HepG2 (cell line): ENCODE results near the gene MIS18A. TPM values are rescaled to one million over a fixed set of nuclear protein-coding genes. Genes with fewer than 3 reads are reported as not detected.

Experiments used
- ELF4 ChIP-seq: sonication (generic); formaldehyde crosslinking; IDR thresholded peaks from 2 replicates; pipeline ENCODE4 v1.5.0; 2020; ENCODE audit warnings: missing genetic modification reagents, mild to moderate bottlenecking, moderate library complexity, borderline replicate concordance
- HNF1B ChIP-seq: sonication (generic); formaldehyde crosslinking; IDR thresholded peaks from 2 replicates; pipeline ENCODE4 v1.5.1; 2020; ENCODE audit warnings: mild to moderate bottlenecking, moderate library complexity, missing genetic modification reagents
- KMT2B ChIP-seq: IDR thresholded peaks from 2 replicates; pipeline ENCODE4 v1.6.1; 2016; ENCODE audit warnings: missing genetic modification reagents, missing compliant biosample characterization
- MIER2 ChIP-seq: IDR thresholded peaks from 2 replicates; pipeline ENCODE4 v1.6.1; 2016; ENCODE audit warnings: missing biosample characterization, missing genetic modification reagents
- MXD3 ChIP-seq: IDR thresholded peaks from 2 replicates; pipeline ENCODE4 v1.6.1; 2016; ENCODE audit warnings: mild to moderate bottlenecking, missing biosample characterization, missing genetic modification reagents
- PHB2 ChIP-seq: fragments of 450-650 bp; IDR thresholded peaks from 2 replicates; pipeline ENCODE4 v1.6.1; 2018; ENCODE audit not compliant: partially characterized antibody
- SMARCE1 ChIP-seq: fragments of 450-650 bp; IDR thresholded peaks from 2 replicates; pipeline ENCODE4 v1.6.1; 2017; ENCODE audit warnings: borderline replicate concordance
- SMYD3 ChIP-seq: sonication (generic); formaldehyde crosslinking; IDR thresholded peaks from 2 replicates; pipeline ENCODE4 v1.8.1; 2023; ENCODE audit warnings: mild to moderate bottlenecking, missing genetic modification reagents
- TBX2 ChIP-seq: sonication (generic); formaldehyde crosslinking; IDR thresholded peaks from 2 replicates; pipeline ENCODE4 v1.5.0; 2020; ENCODE audit warnings: missing genetic modification reagents, mild to moderate bottlenecking, borderline replicate concordance
- ZBTB46 ChIP-seq: sonication (generic); formaldehyde crosslinking; IDR thresholded peaks from 2 replicates; pipeline ENCODE4 v1.4.0; 2020; ENCODE audit warnings: mild to moderate bottlenecking, missing genetic modification reagents, borderline replicate concordance
- ZIK1 ChIP-seq: sonication (generic); formaldehyde crosslinking; IDR thresholded peaks from 2 replicates; pipeline ENCODE4 v1.5.0; 2020; ENCODE audit warnings: mild to moderate bottlenecking, low read depth, missing genetic modification reagents, borderline replicate concordance
- ZNF432 ChIP-seq: sonication (generic); formaldehyde crosslinking; IDR thresholded peaks from 2 replicates; pipeline ENCODE4 v1.5.0; 2020; ENCODE audit warnings: missing genetic modification reagents, mild to moderate bottlenecking, borderline replicate concordance
- ZNF563 ChIP-seq: sonication (generic); formaldehyde crosslinking; IDR thresholded peaks from 2 replicates; pipeline ENCODE4 v1.8.0; 2022; ENCODE audit warnings: mild to moderate bottlenecking, moderate library complexity, missing genetic modification reagents
- ZNF619 ChIP-seq: sonication (generic); formaldehyde crosslinking; IDR thresholded peaks from 2 replicates; pipeline ENCODE4 v1.4.0; 2020; ENCODE audit warnings: mild to moderate bottlenecking, missing genetic modification reagents
- ZNF709 ChIP-seq: sonication (generic); formaldehyde crosslinking; IDR thresholded peaks from 2 replicates; pipeline ENCODE4 v1.5.0; 2020; ENCODE audit warnings: mild to moderate bottlenecking, missing genetic modification reagents
- polyA plus RNA-seq, 8 experiments: library from polyadenylated mRNA; depleted of rRNA in 3 of 8; stranded (reverse) in 7 of 8; unstranded in 1 of 8; fragments of >200 nt; fragmentation: Illumina TruSeq in 4 of 8; extraction: Trizol in 4 of 8; gene quantifications; 2 replicates each; pipeline versions ENCODE4 v1.2.1 to v1.2.3, GENCODE V29; 2011 to 2016; ENCODE audit warnings: low read depth in 4 of 8, missing spikeins in 1 of 8, mixed read lengths in 1 of 8; ENCODE audit not compliant: insufficient read depth in 1 of 8
- total RNA-seq, 5 experiments: library from RNA; depleted of rRNA; stranded (reverse); fragments of >200 nt; fragmentation: Illumina TruSeq; extraction: Trizol; gene quantifications; 2 replicates each; pipeline ENCODE4 v1.2.3, GENCODE V29; 2016; ENCODE audit warnings: low read depth in 1 of 5
- TF ChIP-seq, protein P1 (sequence below): sonication (generic); formaldehyde crosslinking; IDR thresholded peaks from 2 replicates; pipeline ENCODE4 v1.5.1; 2020; ENCODE audit warnings: missing genetic modification reagents, mild to moderate bottlenecking, borderline replicate concordance
- TF ChIP-seq, protein P2 (sequence below): sonication (generic); formaldehyde crosslinking; IDR thresholded peaks from 2 replicates; pipeline ENCODE4 v1.8.0; 2022; ENCODE audit warnings: mild to moderate bottlenecking, missing genetic modification reagents
- TF ChIP-seq, protein P3 (sequence below): sonication (generic); formaldehyde crosslinking; IDR thresholded peaks from 2 replicates; pipeline ENCODE4 v1.8.0; 2023; ENCODE audit warnings: mild to moderate bottlenecking, missing genetic modification reagents

MIS18A gene
- total and polyA plus RNA-seq, 2 of the 13 experiments (the other 11 are each of a cell fraction or from before 2014, with no cell fraction given), result 11.2 to 41.4 TPM

- TF ChIP-seq, protein P1, sequence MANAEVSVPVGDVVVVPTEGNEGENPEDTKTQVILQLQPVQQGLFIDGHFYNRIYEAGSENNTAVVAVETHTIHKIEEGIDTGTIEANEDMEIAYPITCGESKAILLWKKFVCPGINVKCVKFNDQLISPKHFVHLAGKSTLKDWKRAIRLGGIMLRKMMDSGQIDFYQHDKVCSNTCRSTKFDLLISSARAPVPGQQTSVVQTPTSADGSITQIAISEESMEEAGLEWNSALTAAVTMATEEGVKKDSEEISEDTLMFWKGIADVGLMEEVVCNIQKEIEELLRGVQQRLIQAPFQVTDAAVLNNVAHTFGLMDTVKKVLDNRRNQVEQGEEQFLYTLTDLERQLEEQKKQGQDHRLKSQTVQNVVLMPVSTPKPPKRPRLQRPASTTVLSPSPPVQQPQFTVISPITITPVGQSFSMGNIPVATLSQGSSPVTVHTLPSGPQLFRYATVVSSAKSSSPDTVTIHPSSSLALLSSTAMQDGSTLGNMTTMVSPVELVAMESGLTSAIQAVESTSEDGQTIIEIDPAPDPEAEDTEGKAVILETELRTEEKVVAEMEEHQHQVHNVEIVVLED (CRISPR knock-in tag), result peak; percentile 76
- TF ChIP-seq ZNF432 (CRISPR knock-in tag), result no peak
- TF ChIP-seq ZIK1, result no peak
- TF ChIP-seq, protein P2, sequence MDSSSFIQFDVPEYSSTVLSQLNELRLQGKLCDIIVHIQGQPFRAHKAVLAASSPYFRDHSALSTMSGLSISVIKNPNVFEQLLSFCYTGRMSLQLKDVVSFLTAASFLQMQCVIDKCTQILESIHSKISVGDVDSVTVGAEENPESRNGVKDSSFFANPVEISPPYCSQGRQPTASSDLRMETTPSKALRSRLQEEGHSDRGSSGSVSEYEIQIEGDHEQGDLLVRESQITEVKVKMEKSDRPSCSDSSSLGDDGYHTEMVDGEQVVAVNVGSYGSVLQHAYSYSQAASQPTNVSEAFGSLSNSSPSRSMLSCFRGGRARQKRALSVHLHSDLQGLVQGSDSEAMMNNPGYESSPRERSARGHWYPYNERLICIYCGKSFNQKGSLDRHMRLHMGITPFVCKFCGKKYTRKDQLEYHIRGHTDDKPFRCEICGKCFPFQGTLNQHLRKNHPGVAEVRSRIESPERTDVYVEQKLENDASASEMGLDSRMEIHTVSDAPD (CRISPR knock-in tag), result peak; percentile 63; the same call in 1 of the 2 replicates
- no peak for TF ChIP-seq SMARCE1
- peak; percentile 70 for TF ChIP-seq HNF1B (CRISPR knock-in tag)
- TF ChIP-seq, protein P3, sequence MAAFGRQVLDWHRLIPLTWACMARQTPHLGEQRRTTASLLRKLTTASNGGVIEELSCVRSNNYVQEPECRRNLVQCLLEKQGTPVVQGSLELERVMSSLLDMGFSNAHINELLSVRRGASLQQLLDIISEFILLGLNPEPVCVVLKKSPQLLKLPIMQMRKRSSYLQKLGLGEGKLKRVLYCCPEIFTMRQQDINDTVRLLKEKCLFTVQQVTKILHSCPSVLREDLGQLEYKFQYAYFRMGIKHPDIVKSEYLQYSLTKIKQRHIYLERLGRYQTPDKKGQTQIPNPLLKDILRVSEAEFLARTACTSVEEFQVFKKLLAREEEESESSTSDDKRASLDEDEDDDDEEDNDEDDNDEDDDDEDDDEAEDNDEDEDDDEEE (CRISPR knock-in tag), result 0 out of 2 replicates have a peak, but pooled peaks have one; percentile 50
- no peak for TF ChIP-seq ZNF619
- no peak for TF ChIP-seq MIER2 (CRISPR knock-in tag)
- no peak for TF ChIP-seq ELF4 (CRISPR knock-in tag)
- TF ChIP-seq MXD3, result peak; percentile 42; the same call in 1 of the 2 replicates
- no peak for TF ChIP-seq PHB2
- peak; percentile 72; the same call in 1 of the 2 replicates for TF ChIP-seq TBX2 (CRISPR knock-in tag)
- TF ChIP-seq ZNF709 (CRISPR knock-in tag), result 0 out of 2 replicates have a peak, but pooled peaks have one; percentile 31
- TF ChIP-seq KMT2B, result peak; percentile 75; the same call in 1 of the 2 replicates
- TF ChIP-seq ZNF563 (CRISPR knock-in tag), result peak; percentile 95
- TF ChIP-seq ZBTB46, result no peak
- TF ChIP-seq SMYD3 (CRISPR knock-in tag), result no peak
Measured at GRCh38 chr21:32278518-32279376, at the start of gene MIS18A (continued).
